Fibroblast of lung (primary cell): Measurements from ENCODE around the gene PRDM16.

ENCODE experiments used
- EZH2 ChIP-seq: IDR thresholded peaks from 2 replicates; pipeline ENCODE4 v1.5.1; 2012; ENCODE audit warnings: low read length, control low read depth, mild to moderate bottlenecking; ENCODE audit errors: missing control alignments
- TF ChIP-seq, protein P1 (sequence below), 2 donors: IDR thresholded peaks in 1 of 2; conservative IDR thresholded peaks in 1 of 2; 1 replicate in 1 of 2; 2 replicates in 1 of 2; pipeline ENCODE4 v1.5.1; 2011 to 2012; ENCODE audit warnings: low read length in 2 of 2, control low read depth in 1 of 2, inconsistent platforms in 1 of 2, low read depth in 1 of 2, mild to moderate bottlenecking in 1 of 2

DNA sequence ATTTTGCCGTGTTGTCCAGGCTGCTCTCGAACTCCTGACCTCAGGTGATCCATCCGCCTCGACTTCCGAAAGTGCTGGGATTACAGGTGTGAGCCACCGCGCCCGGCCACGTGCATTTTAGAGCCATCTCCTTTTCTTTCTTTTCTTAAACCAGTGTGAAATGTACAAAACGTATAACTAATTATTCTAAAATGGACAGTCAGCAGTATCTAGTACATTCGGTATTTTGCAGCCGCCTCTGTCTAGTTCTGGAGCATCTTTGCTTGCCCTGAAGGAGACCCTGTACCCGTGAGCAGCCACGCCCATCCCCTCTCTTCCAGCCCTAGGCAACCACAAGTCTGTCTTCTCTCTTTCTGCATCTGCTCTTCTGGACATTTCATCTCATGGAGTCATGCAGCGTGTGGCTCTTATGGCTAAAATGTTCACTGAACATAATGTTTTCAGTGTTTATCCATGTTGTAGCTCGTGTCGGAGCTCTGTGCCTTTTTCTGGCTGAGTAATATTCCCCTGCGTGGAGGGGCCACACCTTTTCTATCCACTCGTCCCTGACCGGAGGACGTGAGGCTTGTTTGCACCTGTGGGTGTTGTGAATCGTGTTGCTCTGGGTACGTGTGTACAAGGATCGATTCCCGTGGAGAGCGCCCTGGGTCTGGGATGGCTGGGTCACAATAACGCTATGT, 198.0 kb downstream of the PRDM16 start:
- TF ChIP-seq, protein P1, sequence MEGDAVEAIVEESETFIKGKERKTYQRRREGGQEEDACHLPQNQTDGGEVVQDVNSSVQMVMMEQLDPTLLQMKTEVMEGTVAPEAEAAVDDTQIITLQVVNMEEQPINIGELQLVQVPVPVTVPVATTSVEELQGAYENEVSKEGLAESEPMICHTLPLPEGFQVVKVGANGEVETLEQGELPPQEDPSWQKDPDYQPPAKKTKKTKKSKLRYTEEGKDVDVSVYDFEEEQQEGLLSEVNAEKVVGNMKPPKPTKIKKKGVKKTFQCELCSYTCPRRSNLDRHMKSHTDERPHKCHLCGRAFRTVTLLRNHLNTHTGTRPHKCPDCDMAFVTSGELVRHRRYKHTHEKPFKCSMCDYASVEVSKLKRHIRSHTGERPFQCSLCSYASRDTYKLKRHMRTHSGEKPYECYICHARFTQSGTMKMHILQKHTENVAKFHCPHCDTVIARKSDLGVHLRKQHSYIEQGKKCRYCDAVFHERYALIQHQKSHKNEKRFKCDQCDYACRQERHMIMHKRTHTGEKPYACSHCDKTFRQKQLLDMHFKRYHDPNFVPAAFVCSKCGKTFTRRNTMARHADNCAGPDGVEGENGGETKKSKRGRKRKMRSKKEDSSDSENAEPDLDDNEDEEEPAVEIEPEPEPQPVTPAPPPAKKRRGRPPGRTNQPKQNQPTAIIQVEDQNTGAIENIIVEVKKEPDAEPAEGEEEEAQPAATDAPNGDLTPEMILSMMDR (conservative IDR thresholded peaks at IDR 0.05 in 1 of 2, IDR thresholded peaks at IDR 0.05 in 1 of 2; ENCODE audit: low read depth in 1 of 2, low read length in 2 of 2), result no peak
- no peak for TF ChIP-seq EZH2
